ENCODE data around the gene DCDC2B. TPM values are rescaled to one million over a fixed set of nuclear protein-coding genes. Genes with fewer than 3 reads are reported as not detected.

DCDC2B gene
- total and polyA plus RNA-seq, 9 of the 15 experiments (the other 6 are each of a cell fraction or from before 2014, with no cell fraction given), result not detected

DNA sequence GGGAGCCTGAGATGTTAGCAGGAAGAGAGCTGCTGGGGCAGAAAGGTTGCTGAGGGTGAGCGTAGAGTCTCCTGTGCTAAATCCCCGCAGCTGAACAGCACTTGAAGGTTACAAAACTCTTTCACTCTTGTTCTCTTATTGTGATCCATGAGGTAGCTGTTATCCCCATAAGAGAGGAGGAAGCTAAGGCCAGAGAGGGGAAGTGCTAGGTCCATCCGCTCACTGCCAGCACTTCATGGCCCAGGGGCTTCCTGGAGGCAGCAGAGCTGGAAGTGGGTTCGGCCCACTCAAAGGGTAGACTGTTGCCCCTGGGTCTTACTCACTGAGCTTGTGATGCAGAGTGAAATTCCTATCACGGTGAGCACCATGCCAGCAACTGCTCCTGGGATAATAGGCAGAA, 7.7 kb downstream of the DCDC2B start (continued):
- no peak for TF ChIP-seq CHD7 (IDR thresholded peaks at IDR 0.05; ENCODE audit: low read depth, low read length)
- TF ChIP-seq FOS (IDR thresholded peaks at IDR 0.05; ENCODE audit: extremely low read depth, insufficient read length), result no peak
- no peak for TF ChIP-seq ZNF398 (CRISPR knock-in tag; IDR thresholded peaks at IDR 0.05)
- TF ChIP-seq ZNF717 (CRISPR knock-in tag; IDR thresholded peaks at IDR 0.05), result no peak
- TF ChIP-seq PREB (CRISPR knock-in tag; IDR thresholded peaks at IDR 0.05), result no peak
- no peak for TF ChIP-seq MAFG (tag; conservative IDR thresholded peaks at IDR 0.05)
- TF ChIP-seq, protein P1, sequence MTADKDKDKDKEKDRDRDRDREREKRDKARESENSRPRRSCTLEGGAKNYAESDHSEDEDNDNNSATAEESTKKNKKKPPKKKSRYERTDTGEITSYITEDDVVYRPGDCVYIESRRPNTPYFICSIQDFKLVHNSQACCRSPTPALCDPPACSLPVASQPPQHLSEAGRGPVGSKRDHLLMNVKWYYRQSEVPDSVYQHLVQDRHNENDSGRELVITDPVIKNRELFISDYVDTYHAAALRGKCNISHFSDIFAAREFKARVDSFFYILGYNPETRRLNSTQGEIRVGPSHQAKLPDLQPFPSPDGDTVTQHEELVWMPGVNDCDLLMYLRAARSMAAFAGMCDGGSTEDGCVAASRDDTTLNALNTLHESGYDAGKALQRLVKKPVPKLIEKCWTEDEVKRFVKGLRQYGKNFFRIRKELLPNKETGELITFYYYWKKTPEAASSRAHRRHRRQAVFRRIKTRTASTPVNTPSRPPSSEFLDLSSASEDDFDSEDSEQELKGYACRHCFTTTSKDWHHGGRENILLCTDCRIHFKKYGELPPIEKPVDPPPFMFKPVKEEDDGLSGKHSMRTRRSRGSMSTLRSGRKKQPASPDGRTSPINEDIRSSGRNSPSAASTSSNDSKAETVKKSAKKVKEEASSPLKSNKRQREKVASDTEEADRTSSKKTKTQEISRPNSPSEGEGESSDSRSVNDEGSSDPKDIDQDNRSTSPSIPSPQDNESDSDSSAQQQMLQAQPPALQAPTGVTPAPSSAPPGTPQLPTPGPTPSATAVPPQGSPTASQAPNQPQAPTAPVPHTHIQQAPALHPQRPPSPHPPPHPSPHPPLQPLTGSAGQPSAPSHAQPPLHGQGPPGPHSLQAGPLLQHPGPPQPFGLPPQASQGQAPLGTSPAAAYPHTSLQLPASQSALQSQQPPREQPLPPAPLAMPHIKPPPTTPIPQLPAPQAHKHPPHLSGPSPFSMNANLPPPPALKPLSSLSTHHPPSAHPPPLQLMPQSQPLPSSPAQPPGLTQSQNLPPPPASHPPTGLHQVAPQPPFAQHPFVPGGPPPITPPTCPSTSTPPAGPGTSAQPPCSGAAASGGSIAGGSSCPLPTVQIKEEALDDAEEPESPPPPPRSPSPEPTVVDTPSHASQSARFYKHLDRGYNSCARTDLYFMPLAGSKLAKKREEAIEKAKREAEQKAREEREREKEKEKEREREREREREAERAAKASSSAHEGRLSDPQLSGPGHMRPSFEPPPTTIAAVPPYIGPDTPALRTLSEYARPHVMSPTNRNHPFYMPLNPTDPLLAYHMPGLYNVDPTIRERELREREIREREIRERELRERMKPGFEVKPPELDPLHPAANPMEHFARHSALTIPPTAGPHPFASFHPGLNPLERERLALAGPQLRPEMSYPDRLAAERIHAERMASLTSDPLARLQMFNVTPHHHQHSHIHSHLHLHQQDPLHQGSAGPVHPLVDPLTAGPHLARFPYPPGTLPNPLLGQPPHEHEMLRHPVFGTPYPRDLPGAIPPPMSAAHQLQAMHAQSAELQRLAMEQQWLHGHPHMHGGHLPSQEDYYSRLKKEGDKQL (CRISPR knock-in tag; IDR thresholded peaks at IDR 0.05; ENCODE audit: borderline replicate concordance), result no peak

All from K562 (cell line).